ENCODE data around the gene ADGRA3.

The ADGRA3 gene

DNA sequence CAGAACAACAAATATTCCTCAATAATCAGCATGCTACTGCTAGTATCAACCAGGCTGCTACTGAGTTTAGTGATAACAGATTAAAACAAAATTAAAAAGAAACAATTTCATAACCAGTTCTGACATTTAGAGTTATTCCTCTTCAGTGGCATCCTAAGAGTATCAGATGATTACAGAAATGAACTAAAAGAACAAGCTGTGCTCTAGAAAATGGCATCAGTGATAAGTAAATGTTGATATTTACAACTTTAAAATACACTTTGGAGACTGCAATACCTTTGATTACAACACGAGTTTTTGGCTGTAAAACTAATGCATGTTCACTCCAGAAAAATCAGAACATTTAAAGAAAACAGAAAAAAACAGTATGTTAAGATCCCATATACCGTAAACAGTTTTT, 72.9 kb downstream of the ADGRA3 start:
- in situ Hi-C loops (cut with MboI; ENCODE audit: low sequenced_read_pairs), result no loop called here

DNA sequence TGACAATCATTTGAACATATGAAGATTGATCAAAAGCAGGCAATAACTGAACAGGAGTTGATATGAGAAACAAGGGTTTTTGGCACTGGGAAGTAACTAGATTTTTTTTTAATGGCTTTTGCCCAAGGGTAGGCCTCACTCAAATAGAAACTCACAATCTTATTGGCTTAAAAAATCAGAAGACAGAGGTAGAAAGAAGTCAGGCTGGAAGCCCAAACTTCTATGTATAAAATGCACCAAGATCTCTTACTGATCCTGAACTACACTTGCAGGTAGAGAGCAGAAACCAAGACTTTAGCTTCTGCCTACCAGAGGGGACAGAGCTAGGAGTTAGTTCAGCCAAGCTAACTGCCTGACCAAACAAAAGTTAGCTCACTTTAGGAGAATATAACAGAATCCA, 74.9 kb downstream of the ADGRA3 start:
- in situ Hi-C loops (cut with MboI; ENCODE audit: low sequenced_read_pairs), result no loop called here

DNA sequence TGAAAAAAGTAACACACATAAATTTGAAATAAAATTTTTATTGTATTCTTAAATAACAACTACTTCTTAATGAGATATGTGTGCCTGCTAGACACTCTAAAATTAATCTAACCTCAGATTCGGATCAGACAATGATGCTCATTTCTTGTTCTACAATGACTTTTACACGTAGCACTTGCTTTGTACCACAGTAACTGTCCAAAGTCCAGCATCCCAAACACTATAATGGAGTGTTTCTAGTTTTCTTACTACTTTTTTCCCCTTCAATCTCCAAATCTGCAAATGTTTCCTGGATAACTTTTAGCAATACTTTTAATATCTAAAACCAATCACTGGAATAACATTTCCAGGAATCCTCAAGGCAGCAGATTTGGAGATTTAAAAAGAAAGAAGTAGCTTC, 75.9 kb downstream of the ADGRA3 start:
- in situ Hi-C loops (cut with MboI; ENCODE audit: low sequenced_read_pairs), result no loop called here

- in situ Hi-C loops (cut with MboI; ENCODE audit: low sequenced_read_pairs), result no loop called here
Measured at GRCh38 chr4:22435652-22436051, 80.2 kb downstream of the ADGRA3 start.

- in situ Hi-C loops (cut with MboI; ENCODE audit: low sequenced_read_pairs), result no loop called here
Measured at GRCh38 chr4:22434895-22435294, 81.0 kb downstream of the ADGRA3 start.

- in situ Hi-C loops (cut with MboI; ENCODE audit: low sequenced_read_pairs), result no loop called here
Measured at GRCh38 chr4:22430626-22431025, 85.2 kb downstream of the ADGRA3 start.

DNA sequence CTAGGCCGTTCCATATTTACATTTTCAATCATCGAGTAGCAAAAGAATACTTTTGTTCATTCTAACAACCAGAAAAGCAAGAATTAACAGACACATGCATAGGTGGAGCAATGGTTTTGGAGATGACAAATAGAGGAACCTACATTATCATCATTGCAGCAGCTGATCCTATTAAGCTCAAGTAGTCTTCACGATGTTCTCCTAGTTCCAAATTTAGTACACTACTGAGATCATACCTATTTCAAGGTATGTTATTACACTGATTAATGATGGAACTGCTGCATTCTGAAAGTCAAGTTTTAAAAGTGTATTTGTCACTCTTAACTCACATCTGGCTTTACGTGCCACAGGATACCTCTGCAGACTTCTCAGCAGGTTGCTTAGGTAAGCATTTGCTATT, 87.4 kb downstream of the ADGRA3 start:
- in situ Hi-C loops (cut with MboI; ENCODE audit: low sequenced_read_pairs), result no loop called here

- in situ Hi-C loops (cut with MboI; ENCODE audit: low sequenced_read_pairs), result no loop called here
Measured at GRCh38 chr4:22427675-22428074, 88.2 kb downstream of the ADGRA3 start.

GRCh38 chr4:22420291-22420690, 95.6 kb downstream of the ADGRA3 start:
- in situ Hi-C loops (cut with MboI; ENCODE audit: low sequenced_read_pairs), result loop anchor here (25.0 kb wide), 2 partner anchors 192 to 267 kb away; partner anchors contain the start of gene GBA3

DNA sequence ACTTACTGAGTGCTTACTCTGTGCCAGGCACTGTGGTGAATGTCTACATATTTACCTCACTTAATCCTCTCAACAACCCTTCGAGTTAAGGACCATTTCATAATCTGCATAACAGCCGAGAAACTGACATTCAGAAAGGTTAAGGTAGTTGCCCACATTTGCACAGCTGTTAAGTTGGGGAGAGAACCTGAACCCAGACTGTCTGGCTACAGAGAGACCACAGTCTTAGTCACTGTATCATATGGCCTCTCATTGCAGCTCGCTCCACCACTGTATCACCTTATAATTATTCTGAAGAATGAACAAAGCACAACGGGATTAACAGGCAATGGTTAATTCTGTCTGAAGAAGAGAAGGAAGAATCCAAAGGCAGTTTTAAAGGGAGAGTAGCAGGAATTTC, 98.5 kb downstream of the ADGRA3 start:
- in situ Hi-C loops (cut with MboI; ENCODE audit: low sequenced_read_pairs), result loop anchor here (25.0 kb wide), 2 partner anchors 195 to 270 kb away; partner anchors contain the start of gene GBA3

- in situ Hi-C loops (cut with MboI; ENCODE audit: low sequenced_read_pairs), result loop anchor here (25.0 kb wide), 2 partner anchors 196 to 271 kb away; partner anchors contain the start of gene GBA3
Measured at GRCh38 chr4:22416403-22416802, 99.5 kb downstream of the ADGRA3 start.

GRCh38 chr4:22414833-22415232, 101.0 kb downstream of the ADGRA3 start:
- in situ Hi-C loops (cut with MboI; ENCODE audit: low sequenced_read_pairs), result loop anchor here (25.0 kb wide), 2 partner anchors 197 to 272 kb away; partner anchors contain the start of gene GBA3

GRCh38 chr4:22413471-22413870, 102.4 kb downstream of the ADGRA3 start:
- in situ Hi-C loops (cut with MboI; ENCODE audit: low sequenced_read_pairs), result loop anchor here (25.0 kb wide), 2 partner anchors 199 to 274 kb away; partner anchors contain the start of gene GBA3

GRCh38 chr4:22412013-22412412, 103.9 kb downstream of the ADGRA3 start:
- in situ Hi-C loops (cut with MboI; ENCODE audit: low sequenced_read_pairs), result loop anchor here (25.0 kb wide), 2 partner anchors 200 to 275 kb away; partner anchors contain the start of gene GBA3

DNA sequence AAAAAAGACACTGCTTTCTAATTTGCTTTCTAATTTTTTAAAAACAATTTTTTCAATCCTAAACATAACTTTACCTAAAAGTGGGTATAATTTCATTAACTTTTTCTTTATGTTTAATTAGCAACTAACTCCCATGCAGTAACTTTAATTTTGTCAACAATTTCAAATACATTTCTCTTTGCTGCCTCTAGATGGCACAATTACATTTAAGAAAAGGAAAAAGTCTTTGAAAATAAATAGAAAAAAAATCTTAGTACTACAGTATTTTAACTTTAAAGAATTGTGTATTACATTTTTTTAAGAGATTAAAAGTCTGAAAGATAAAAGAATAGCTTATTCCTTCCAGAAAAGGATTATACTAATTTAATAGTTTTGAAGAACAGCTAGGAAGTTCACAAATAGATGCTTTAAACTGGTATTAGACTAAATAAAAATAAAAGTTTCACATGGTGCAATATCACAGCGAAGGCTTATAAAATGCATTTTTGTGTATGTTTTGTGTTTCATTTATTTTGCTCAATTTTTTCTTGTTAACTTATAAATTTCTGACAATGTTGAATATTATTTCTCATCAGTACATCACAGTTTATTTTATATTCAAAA, 105.1 kb downstream of the ADGRA3 start:
- in situ Hi-C loops (cut with MboI; ENCODE audit: low sequenced_read_pairs), result loop anchor here (25.0 kb wide), 2 partner anchors 202 to 277 kb away; partner anchors contain the start of gene GBA3

DNA sequence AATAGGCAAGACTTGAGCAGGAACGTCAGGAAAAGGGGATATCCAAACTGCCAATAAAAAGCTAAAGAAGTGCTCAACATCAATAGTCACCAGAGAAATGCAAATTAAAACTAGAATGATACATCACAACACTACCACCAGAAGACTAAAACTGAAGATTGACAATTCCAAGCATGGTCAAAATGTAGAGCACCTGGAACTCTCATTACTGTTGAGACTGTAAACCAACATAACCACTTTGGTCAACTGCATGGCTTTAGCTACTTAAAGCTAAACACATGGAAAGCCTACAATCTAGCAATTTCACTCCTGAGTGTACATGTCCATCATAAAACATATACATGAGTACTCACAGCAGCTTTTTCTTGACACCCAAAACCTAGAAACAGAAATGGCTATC, 107.4 kb downstream of the ADGRA3 start:
- in situ Hi-C loops (cut with MboI; ENCODE audit: low sequenced_read_pairs), result loop anchor here (25.0 kb wide), 2 partner anchors 204 to 279 kb away; partner anchors contain the start of gene GBA3

DNA sequence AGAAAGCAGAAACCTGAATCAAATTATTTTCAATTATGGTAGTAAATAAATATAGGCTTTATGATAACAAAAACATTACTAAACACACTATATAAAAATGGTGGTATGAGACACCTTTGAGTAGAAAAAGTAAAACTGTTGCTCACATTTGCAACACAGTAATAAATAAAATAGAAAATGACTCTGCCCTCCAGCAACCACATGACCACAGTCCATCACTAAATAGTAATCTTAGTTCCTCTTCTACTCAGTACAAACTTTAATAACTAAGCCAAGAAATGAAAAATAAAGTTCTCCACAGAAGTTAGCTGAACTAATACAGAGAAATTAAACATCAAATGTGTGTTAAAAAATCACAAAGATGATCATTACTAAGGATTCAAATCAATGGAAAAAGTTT, 108.5 kb downstream of the ADGRA3 start:
- in situ Hi-C loops (cut with MboI; ENCODE audit: low sequenced_read_pairs), result loop anchor here (25.0 kb wide), 2 partner anchors 205 to 280 kb away; partner anchors contain the start of gene GBA3

DNA sequence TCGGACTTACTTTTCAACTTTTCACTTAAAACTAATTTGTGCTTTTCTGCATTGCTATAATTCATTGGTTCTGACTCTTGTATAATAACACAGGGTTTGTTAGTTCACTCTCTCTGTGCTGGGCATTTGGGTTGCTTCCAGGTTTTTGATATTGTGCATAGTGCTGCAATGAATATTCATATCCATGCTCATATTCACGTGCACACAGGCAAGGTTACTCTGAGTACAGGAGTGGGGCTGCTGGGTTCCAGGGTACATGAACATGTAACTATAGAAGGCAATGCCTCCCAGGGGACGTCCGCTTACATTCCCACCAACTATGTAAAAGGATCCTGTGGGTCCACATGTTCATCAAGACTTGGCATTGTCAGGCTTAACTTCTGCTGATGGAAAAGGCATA, 117.2 kb downstream of the ADGRA3 start:
- in situ Hi-C loops (cut with MboI; ENCODE audit: low sequenced_read_pairs), result loop anchor here (25.0 kb wide), 1 partner anchor 611 kb away; no protein-coding TSS in a partner anchor

GRCh38 chr4:22391551-22391950, 124.3 kb downstream of the ADGRA3 start:
- in situ Hi-C loops (cut with MboI; ENCODE audit: low sequenced_read_pairs), result loop anchor here (25.0 kb wide), 1 partner anchor 604 kb away; no protein-coding TSS in a partner anchor

- in situ Hi-C loops (cut with MboI; ENCODE audit: low sequenced_read_pairs), result loop anchor here (25.0 kb wide), 1 partner anchor 602 kb away; no protein-coding TSS in a partner anchor
Measured at GRCh38 chr4:22389240-22389870, 126.5 kb downstream of the ADGRA3 start.

GRCh38 chr4:22385611-22386011, 130.3 kb downstream of the ADGRA3 start:
- in situ Hi-C loops (cut with MboI; ENCODE audit: low sequenced_read_pairs), result loop anchor here (25.0 kb wide), 1 partner anchor 598 kb away; no protein-coding TSS in a partner anchor

- in situ Hi-C loops (cut with MboI; ENCODE audit: low sequenced_read_pairs), result loop anchor here (25.0 kb wide), 1 partner anchor 597 kb away; no protein-coding TSS in a partner anchor
Measured at GRCh38 chr4:22384154-22384553, 131.7 kb downstream of the ADGRA3 start.

Data from HL-60/S4 treated with phorbol 12-myristate 13-acetate at 8.2 ng/mL for 4 days and 3 days (cell line).